OCI-LY3 (cell line): Measurements from ENCODE around the gene CPSF3.

Source experiments
- H2AFZ ChIP-seq: fragments of 200-600, 300-600 bp; shearing (Covaris generic); 2 replicates; pipeline ENCODE4 v1.6.0; 2014; ENCODE audit warnings: antibody characterized with exemption, low read depth, low read length
- H3K27ac ChIP-seq: fragments of 200-600, 300-600 bp; sonication (generic); 2 replicates; pipeline ENCODE4 v1.5.1; 2014; ENCODE audit warnings: mild to moderate bottlenecking, low read length, moderate library complexity, mixed read lengths
- H3K27me3 ChIP-seq: fragments of 200-600, 300-600 bp; sonication (generic); 2 replicates; pipeline ENCODE4 v1.6.1; 2014; ENCODE audit warnings: low read depth, low read length, mixed read lengths
- H3K36me3 ChIP-seq: fragments of 200-600, 300-600 bp; sonication (generic); replicated peaks from 2 replicates; pipeline ENCODE3; 2014; ENCODE audit warnings: low read depth, low read length, mixed read lengths
- H3K4me1 ChIP-seq: fragments of 300-600, 200-600 bp; sonication (generic); 2 replicates; pipeline ENCODE4 v1.6.1; 2014; ENCODE audit warnings: low read length, mixed read lengths
- H3K4me2 ChIP-seq: fragments of 200-600, 300-600 bp; sonication (generic); 2 replicates; pipeline ENCODE4 v1.6.1; 2014; ENCODE audit warnings: low read length, mixed read lengths
- H3K4me3 ChIP-seq: fragments of 300-600, 200-600 bp; sonication (generic); 2 replicates; pipeline ENCODE4 v1.5.1; 2014; ENCODE audit warnings: antibody characterized with exemption, mild to moderate bottlenecking, low read length, moderate library complexity
- H3K79me2 ChIP-seq: fragments of 300-600, 200-600 bp; shearing (Covaris generic); 2 replicates; pipeline ENCODE4 v1.6.1; 2014; ENCODE audit warnings: mild to moderate bottlenecking, low read length, mixed read lengths
- H3K9ac ChIP-seq: fragments of 300-600, 200-600 bp; shearing (Covaris generic); 2 replicates; pipeline ENCODE4 v1.6.0; 2014; ENCODE audit warnings: mild to moderate bottlenecking, low read length, moderate library complexity
- H3K9me3 ChIP-seq: fragments of 200-600, 300-600 bp; shearing (Covaris generic); 2 replicates; pipeline ENCODE4 v1.6.1; 2014; ENCODE audit warnings: low read length, mixed read lengths; ENCODE audit not compliant: insufficient read depth
- H4K20me1 ChIP-seq: fragments of 200-600, 300-600 bp; sonication (generic); 2 replicates; pipeline ENCODE4 v1.6.1; 2016; ENCODE audit warnings: low read length, mixed read lengths; ENCODE audit not compliant: insufficient read depth
- EZH2phosphoT487 ChIP-seq: fragments of 200-600 bp; shearing (Covaris generic); IDR thresholded peaks from 2 replicates; pipeline ENCODE4 v1.6.1; 2018; ENCODE audit warnings: antibody characterized with exemption, mixed run types, low read depth
- TF ChIP-seq, protein P1 (sequence below): fragments of 200-600, 300-600 bp; sonication (generic); IDR thresholded peaks from 2 replicates; pipeline ENCODE4 v1.5.1; 2014; ENCODE audit warnings: antibody characterized with exemption, low read length, low read depth

CPSF3 gene

GRCh38 chr2:9473985-9474360, 50.5 kb downstream of the CPSF3 start:
- peak overlapping the region; percentile 67 for H3K4me2 ChIP-seq
- H2AFZ ChIP-seq = no peak overlapping the region; the same call in 1 of the 2 replicates
- no peaks in the 10 kb centered on the region; the same call in 1 of the 2 replicates for H3K79me2 ChIP-seq
- H3K4me3 ChIP-seq = peak overlapping the region; percentile 86
- no peaks in the 10 kb centered on the region for H3K9me3 ChIP-seq
- no peaks in the 10 kb centered on the region for H3K4me1 ChIP-seq
- no peaks in the 10 kb centered on the region for H3K27me3 ChIP-seq
- H3K36me3 ChIP-seq = peaks cover 39% of the 10 kb centered on the region
- no peak overlapping the region for H3K27ac ChIP-seq
- TF ChIP-seq, protein P1, sequence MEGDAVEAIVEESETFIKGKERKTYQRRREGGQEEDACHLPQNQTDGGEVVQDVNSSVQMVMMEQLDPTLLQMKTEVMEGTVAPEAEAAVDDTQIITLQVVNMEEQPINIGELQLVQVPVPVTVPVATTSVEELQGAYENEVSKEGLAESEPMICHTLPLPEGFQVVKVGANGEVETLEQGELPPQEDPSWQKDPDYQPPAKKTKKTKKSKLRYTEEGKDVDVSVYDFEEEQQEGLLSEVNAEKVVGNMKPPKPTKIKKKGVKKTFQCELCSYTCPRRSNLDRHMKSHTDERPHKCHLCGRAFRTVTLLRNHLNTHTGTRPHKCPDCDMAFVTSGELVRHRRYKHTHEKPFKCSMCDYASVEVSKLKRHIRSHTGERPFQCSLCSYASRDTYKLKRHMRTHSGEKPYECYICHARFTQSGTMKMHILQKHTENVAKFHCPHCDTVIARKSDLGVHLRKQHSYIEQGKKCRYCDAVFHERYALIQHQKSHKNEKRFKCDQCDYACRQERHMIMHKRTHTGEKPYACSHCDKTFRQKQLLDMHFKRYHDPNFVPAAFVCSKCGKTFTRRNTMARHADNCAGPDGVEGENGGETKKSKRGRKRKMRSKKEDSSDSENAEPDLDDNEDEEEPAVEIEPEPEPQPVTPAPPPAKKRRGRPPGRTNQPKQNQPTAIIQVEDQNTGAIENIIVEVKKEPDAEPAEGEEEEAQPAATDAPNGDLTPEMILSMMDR = no peak
- TF ChIP-seq EZH2phosphoT487 = no peak
- H3K9ac ChIP-seq = peak overlapping the region; percentile 80; the same call in 1 of the 2 replicates
- H4K20me1 ChIP-seq = no peaks in the 10 kb centered on the region

- no peaks in the 10 kb centered on the region for H4K20me1 ChIP-seq
- peaks cover 35% of the 10 kb centered on the region for H3K36me3 ChIP-seq
- peak within 1 kb of the TSS; percentile 87 for H3K4me2 ChIP-seq
- no peak within 1 kb of the TSS for H3K27ac ChIP-seq
- H2AFZ ChIP-seq = peak within 1 kb of the TSS; percentile 43; the same call in 1 of the 2 replicates
- H3K27me3 ChIP-seq = no peaks in the 10 kb centered on the region
- H3K4me1 ChIP-seq = no peaks in the 10 kb centered on the region
- peak within 1 kb of the TSS; percentile 86 for H3K4me3 ChIP-seq
- TF ChIP-seq EZH2phosphoT487 = no peak
- TF ChIP-seq, protein P1 = no peak
- no peaks in the 10 kb centered on the region for H3K9me3 ChIP-seq
- no peaks in the 10 kb centered on the region; the same call in 1 of the 2 replicates for H3K79me2 ChIP-seq
- H3K9ac ChIP-seq = peak within 1 kb of the TSS; percentile 80
Observed at GRCh38 chr2:9474361-9475057, 51.1 kb downstream of the CPSF3 start, which contains the start of gene IAH1. IAH1 (plus strand) TSS chr2:9474551; CDS start chr2:9474567, 16 bp downstream.

GRCh38 chr2:9477914-9478313, 54.5 kb downstream of the CPSF3 start:
- no peaks in the 10 kb centered on the region for H3K27me3 ChIP-seq
- no peak overlapping the region for H3K4me2 ChIP-seq
- no peak overlapping the region for H3K27ac ChIP-seq
- peaks cover 30% of the 10 kb centered on the region for H3K36me3 ChIP-seq
- H3K4me1 ChIP-seq = no peaks in the 10 kb centered on the region
- H3K9me3 ChIP-seq = no peaks in the 10 kb centered on the region
- H2AFZ ChIP-seq = no peak overlapping the region
- no peaks in the 10 kb centered on the region; the same call in 1 of the 2 replicates for H3K79me2 ChIP-seq
- no peaks in the 10 kb centered on the region for H4K20me1 ChIP-seq
- no peak overlapping the region for H3K4me3 ChIP-seq
- TF ChIP-seq EZH2phosphoT487 = no peak
- TF ChIP-seq, protein P1 = no peak
- no peak overlapping the region for H3K9ac ChIP-seq

DNA sequence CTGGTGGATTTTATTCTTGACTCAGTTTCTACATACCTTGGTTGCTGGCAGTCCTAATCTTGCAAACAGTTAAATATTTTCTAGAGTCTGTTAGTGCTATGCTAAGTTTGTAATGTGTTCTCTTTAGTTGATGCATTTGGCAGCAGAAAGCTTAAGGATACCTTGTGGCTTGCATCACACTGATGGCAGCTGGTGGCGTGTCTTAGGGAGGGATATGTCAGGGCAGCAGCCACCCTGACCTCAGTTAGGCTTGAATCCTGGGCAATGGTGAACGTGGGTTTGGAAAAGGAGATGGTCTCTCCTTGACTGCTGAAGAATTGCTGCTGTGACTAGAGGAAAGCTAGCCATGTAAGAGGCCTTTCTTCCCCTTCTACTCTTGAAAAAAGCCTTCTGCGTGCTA, 55.1 kb downstream of the CPSF3 start:
- Histone ChIP-seq H3K27ac (no peak overlapping the region), H3K9ac (no peak overlapping the region), H3K4me3 (no peak overlapping the region), H3K27me3 (no peaks in the 10 kb centered on the region), H3K4me1 (no peaks in the 10 kb centered on the region), H3K9me3 (no peaks in the 10 kb centered on the region), H3K79me2 (no peaks in the 10 kb centered on the region; the same call in 1 of the 2 replicates), H3K36me3 (peaks cover 30% of the 10 kb centered on the region), H2AFZ (no peak overlapping the region), H4K20me1 (no peaks in the 10 kb centered on the region), H3K4me2 (no peak overlapping the region)
- TF ChIP-seq, protein P1 = no peak
- no peak for TF ChIP-seq EZH2phosphoT487
